Measurements from ENCODE around the gene SAP130.

The SAP130 gene

GRCh38 chr2:128028668-128029054, 802 bp upstream of the SAP130 start:
- TF ChIP-seq CTCF (IDR thresholded peaks at IDR 0.05; ENCODE audit: low read depth, low read length, missing control alignments), result no peak
- DNase-seq (ENCODE audit: extremely low read depth, low read depth), result no peak
- H3K4me3 ChIP-seq (replicated peaks; ENCODE audit: low read depth, low read length), result peak overlapping the region; percentile 72

- peak overlapping the region; percentile 72 for H3K4me3 ChIP-seq (replicated peaks; ENCODE audit: low read depth, low read length)
- TF ChIP-seq CTCF (IDR thresholded peaks at IDR 0.05; ENCODE audit: low read depth, low read length, missing control alignments), result no peak
- peak; percentile 90 for DNase-seq (ENCODE audit: extremely low read depth, low read depth)
Observed at GRCh38 chr2:128027278-128027800, 520 bp downstream of the SAP130 start.

DNA sequence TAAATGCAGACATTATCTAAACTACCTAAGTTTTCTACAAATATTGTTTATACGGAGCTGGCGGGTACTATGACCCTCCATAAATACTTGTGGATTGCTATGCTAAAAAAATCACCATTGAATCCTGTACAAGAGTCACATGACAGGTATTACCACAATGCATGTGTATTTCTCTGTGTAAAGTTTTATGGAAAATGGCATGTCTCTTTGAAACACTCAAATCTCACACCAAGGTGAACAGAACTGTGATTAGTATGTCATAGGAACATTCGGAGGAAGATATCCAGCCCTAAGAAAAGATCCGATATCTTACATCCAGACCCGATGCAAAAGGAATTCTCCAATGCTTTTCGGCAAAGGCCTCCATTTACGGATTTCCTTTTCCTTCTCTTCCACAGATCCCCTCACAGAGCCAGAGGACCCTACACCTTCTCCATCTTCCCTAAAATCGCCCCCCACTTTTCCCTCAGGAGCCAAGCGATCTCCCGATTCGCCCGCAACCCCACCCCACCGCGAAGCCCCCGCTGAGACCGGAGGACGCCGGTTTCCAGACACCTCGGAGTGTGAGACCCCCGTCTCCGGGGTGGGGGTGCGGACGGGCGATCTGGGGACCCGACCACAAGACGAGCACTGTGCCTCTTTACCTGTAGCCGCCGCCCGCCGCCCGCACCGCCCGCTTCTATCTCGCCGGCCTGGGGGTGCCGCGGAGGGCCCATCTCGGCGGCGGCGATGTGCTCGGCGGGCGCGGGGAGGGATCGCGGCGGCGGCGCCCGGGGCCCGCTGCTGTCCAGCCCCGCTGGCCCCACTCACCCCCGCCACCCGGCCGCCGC, 1.2 kb downstream of the SAP130 start:
- no peak for DNase-seq (ENCODE audit: extremely low read depth, low read depth)
- peak overlapping the region; percentile 79 for H3K4me3 ChIP-seq (replicated peaks; ENCODE audit: low read depth, low read length)
- TF ChIP-seq CTCF (IDR thresholded peaks at IDR 0.05; ENCODE audit: low read depth, low read length, missing control alignments), result no peak

DNA sequence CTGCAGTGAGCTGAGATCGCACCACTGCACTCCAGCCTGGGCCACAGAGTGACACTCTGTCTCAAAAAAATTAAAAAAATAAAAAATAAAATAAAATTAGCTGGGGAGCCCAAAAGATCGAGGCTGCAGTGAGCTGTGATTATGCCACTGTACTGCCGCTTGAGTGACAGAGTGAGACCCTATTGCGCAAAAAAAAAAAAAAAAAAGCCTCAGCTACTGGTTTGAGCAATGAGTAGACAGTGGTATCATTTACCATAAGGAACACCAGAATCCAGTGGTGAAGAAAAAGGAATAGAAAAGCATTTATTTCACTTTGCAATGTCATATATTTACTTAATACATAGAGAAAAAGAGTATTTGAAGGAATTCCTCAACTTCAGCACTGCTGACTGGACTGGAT, 3.0 kb downstream of the SAP130 start:
- no peak for TF ChIP-seq CTCF (IDR thresholded peaks at IDR 0.05; ENCODE audit: low read depth, low read length, missing control alignments)
- no peak overlapping the region for H3K4me3 ChIP-seq (replicated peaks; ENCODE audit: low read depth, low read length)
- no peak for DNase-seq (ENCODE audit: extremely low read depth, low read depth)

DNA sequence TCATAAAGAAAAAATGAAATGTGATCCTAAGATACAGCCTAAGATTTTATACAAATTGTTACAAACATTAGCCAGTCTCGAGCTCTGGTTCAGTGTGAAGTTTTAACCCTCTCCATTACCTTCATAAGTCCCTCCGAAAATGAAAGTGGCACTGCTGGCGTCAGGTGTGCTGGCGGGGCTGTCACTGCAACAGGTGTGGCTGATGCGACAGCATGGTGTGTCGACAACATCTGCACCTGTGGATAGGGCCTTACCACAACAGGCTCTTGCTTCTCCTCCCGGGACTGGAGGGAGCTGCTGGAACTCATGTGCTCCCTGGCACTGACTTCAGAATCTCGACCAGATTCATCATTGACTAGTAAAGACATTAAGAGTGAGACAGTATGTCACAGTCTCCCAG, 10.3 kb downstream of the SAP130 start:
- no peak for DNase-seq (ENCODE audit: extremely low read depth, low read depth)
- H3K4me3 ChIP-seq (replicated peaks; ENCODE audit: low read depth, low read length), result no peak overlapping the region
- TF ChIP-seq CTCF (IDR thresholded peaks at IDR 0.05; ENCODE audit: low read depth, low read length, missing control alignments), result no peak

- no peak for DNase-seq (ENCODE audit: extremely low read depth, low read depth)
- no peak for TF ChIP-seq CTCF (IDR thresholded peaks at IDR 0.05; ENCODE audit: low read depth, low read length, missing control alignments)
- no peak overlapping the region for H3K4me3 ChIP-seq (replicated peaks; ENCODE audit: low read depth, low read length)
Observed at GRCh38 chr2:128016620-128017019, 11.2 kb downstream of the SAP130 start.

Measured in HFF-Myc (cell line).